Heart left ventricle (tissue), 13 donors: ENCODE measurements around the gene TXLNA.

Source experiments
- CTCF ChIP-seq, 12 donors: fragments of 200-600 bp; sonication (generic) in 4 of 12; IDR thresholded peaks; one replicate each; pipeline versions ENCODE4 v1.5.0 to v1.8.0; 2018 to 2022; ENCODE audit warnings: antibody characterized with exemption in 12 of 12, mild to moderate bottlenecking in 5 of 12
- POLR2A ChIP-seq, 2 donors: fragments of 450-650 bp; IDR thresholded peaks; one replicate each; pipeline ENCODE4 v1.6.1; 2017; ENCODE audit warnings: antibody characterized with exemption in 2 of 2, mild to moderate bottlenecking in 2 of 2, moderate library complexity in 2 of 2
- donor health status: ischemic (EF 13 %, LVEDD 7.1; RV severe dilation, severe dysfunction).
- donor health status: DM: no; HTN: yes; CAD: no.
- donor health status: DM: no; HTN: no; CAD: no.
- donor health status: ischemic (EF 25% LVEDD 6.9; RV normal size, moderate dysfunction).
- donor health status: ischemic (EF 25% LVEDD 5.7; RV mildly dilated, moderate dysfunction).
- donor health status: ischemic (EF 35%, LVEDD 5.7; RV mildly dilated, moderate dysfunction).
- donor health status: nonischemic (EF 11% LVEDD 7.7; RV severe dilation, severe dysfunction).
- donor health status: DM: yes; HTN: yes; CAD: no.
- donor health status: PGD.
- donor health status: ischemic (EF 29% LVEDD 5.4; RV normal size, mild dysfunction).
- donor health status: nonischemic (EF 23%, LVEDD 6.1; RV moderate dilation, normal function).

GRCh38 chr1:32195972-32196823, 16.7 kb downstream of the TXLNA start:
- TF ChIP-seq CTCF (IDR thresholded peaks at IDR 0.05) = no peak
- no peak for TF ChIP-seq POLR2A (IDR thresholded peaks at IDR 0.05)
